Measurements from ENCODE around the gene SERINC5.

- TF ChIP-seq CTCF (IDR thresholded peaks at IDR 0.05) (no peak), POLR2A (IDR thresholded peaks at IDR 0.05) (no peak)
Measured at GRCh38 chr5:80283360-80283759, 27.5 kb upstream of the SERINC5 start.

All from body of pancreas (tissue), 4 donors.